PFSK-1 (cell line): Measurements from ENCODE around the gene SUFU.

ENCODE experiments used
- POLR2AphosphoS5 ChIP-seq: IDR thresholded peaks from 2 replicates; pipeline ENCODE4 v1.6.1; 2012; ENCODE audit warnings: low read depth, mild to moderate bottlenecking, control low read depth, low read length, moderate library complexity
- SIN3A ChIP-seq: IDR thresholded peaks from 2 replicates; pipeline ENCODE4 v1.6.1; 2012; ENCODE audit warnings: mild to moderate bottlenecking, low read length, moderate library complexity, borderline replicate concordance; ENCODE audit not compliant: insufficient read depth
- TF ChIP-seq, protein P1 (sequence below), 2 experiments: IDR thresholded peaks; 2 replicates each; pipeline versions ENCODE4 v1.6.1 to v1.8.0; 2011 to 2012; ENCODE audit warnings: low read depth in 2 of 2, low read length in 2 of 2, control low read depth in 1 of 2, inconsistent platforms in 1 of 2, mild to moderate bottlenecking in 1 of 2, moderate library complexity in 1 of 2; ENCODE audit not compliant: insufficient read depth in 1 of 2

GRCh38 chr10:102588875-102589274, 85.1 kb downstream of the SUFU start:
- TF ChIP-seq, protein P1, sequence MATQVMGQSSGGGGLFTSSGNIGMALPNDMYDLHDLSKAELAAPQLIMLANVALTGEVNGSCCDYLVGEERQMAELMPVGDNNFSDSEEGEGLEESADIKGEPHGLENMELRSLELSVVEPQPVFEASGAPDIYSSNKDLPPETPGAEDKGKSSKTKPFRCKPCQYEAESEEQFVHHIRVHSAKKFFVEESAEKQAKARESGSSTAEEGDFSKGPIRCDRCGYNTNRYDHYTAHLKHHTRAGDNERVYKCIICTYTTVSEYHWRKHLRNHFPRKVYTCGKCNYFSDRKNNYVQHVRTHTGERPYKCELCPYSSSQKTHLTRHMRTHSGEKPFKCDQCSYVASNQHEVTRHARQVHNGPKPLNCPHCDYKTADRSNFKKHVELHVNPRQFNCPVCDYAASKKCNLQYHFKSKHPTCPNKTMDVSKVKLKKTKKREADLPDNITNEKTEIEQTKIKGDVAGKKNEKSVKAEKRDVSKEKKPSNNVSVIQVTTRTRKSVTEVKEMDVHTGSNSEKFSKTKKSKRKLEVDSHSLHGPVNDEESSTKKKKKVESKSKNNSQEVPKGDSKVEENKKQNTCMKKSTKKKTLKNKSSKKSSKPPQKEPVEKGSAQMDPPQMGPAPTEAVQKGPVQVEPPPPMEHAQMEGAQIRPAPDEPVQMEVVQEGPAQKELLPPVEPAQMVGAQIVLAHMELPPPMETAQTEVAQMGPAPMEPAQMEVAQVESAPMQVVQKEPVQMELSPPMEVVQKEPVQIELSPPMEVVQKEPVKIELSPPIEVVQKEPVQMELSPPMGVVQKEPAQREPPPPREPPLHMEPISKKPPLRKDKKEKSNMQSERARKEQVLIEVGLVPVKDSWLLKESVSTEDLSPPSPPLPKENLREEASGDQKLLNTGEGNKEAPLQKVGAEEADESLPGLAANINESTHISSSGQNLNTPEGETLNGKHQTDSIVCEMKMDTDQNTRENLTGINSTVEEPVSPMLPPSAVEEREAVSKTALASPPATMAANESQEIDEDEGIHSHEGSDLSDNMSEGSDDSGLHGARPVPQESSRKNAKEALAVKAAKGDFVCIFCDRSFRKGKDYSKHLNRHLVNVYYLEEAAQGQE (IDR thresholded peaks at IDR 0.05; ENCODE audit: insufficient read depth in 1 of 2, low read depth in 2 of 2, low read length in 2 of 2) = no peak
- TF ChIP-seq POLR2AphosphoS5 (no peak), SIN3A (no peak)
